Karpas-422 (cell line): ENCODE measurements around the gene GAA. TPM values are rescaled to one million over a fixed set of nuclear protein-coding genes. Genes with fewer than 3 reads are reported as not detected.

Source experiments
- DNase-seq: peaks from one replicate; pipeline ENCODE4 v3.0.0-alpha.2; 2015
- H2AFZ ChIP-seq: fragments of 200-600 bp; sonication (generic); 2 replicates; pipeline ENCODE4 v1.6.1; 2014; ENCODE audit warnings: antibody characterized with exemption, low read length, mixed read lengths
- H3K27ac ChIP-seq: fragments of 200-600 bp; sonication (generic); 2 replicates; pipeline ENCODE4 v1.5.1; 2014; ENCODE audit warnings: mild to moderate bottlenecking, low read length, moderate library complexity
- H3K27me3 ChIP-seq: fragments of 200-600 bp; sonication (generic); 2 replicates; pipeline ENCODE4 v1.6.1; 2014; ENCODE audit warnings: low read length, mixed read lengths
- H3K36me3 ChIP-seq: fragments of 200-600 bp; sonication (generic); 2 replicates; pipeline ENCODE4 v1.6.1; 2014; ENCODE audit warnings: low read length, mixed read lengths; ENCODE audit not compliant: insufficient read depth
- H3K4me1 ChIP-seq: fragments of 200-600 bp; sonication (generic); 2 replicates; pipeline ENCODE4 v1.6.1; 2014; ENCODE audit warnings: mild to moderate bottlenecking, low read length, mixed read lengths
- H3K4me2 ChIP-seq: fragments of 200-600 bp; sonication (generic); 2 replicates; pipeline ENCODE4 v1.6.1; 2014; ENCODE audit warnings: low read length, low read depth, mild to moderate bottlenecking; ENCODE audit not compliant: poor library complexity, severe bottlenecking
- H3K4me3 ChIP-seq: fragments of 200-600 bp; sonication (generic); 2 replicates; pipeline ENCODE4 v1.5.1; 2014; ENCODE audit warnings: mild to moderate bottlenecking, antibody characterized with exemption, low read length, mixed read lengths
- H3K79me2 ChIP-seq: fragments of 200-600 bp; sonication (generic); 2 replicates; pipeline ENCODE4 v1.6.1; 2014; ENCODE audit warnings: mild to moderate bottlenecking, low read length, mixed read lengths
- H3K9ac ChIP-seq: fragments of 200-600 bp; sonication (generic); 2 replicates; pipeline ENCODE4 v1.6.0; 2014; ENCODE audit warnings: low read length
- H3K9me2 ChIP-seq: fragments of 200-600 bp; sonication (generic), shearing (Covaris generic); replicated peaks from 2 replicates; pipeline ENCODE4 v1.6.0; 2014; ENCODE audit warnings: mild to moderate bottlenecking, low read length, moderate library complexity; ENCODE audit not compliant: insufficient read depth
- H3K9me3 ChIP-seq: fragments of 300-700, 200-600 bp; sonication (generic); 2 replicates; pipeline ENCODE4 v1.6.1; 2014; ENCODE audit warnings: low read length, mixed read lengths
- H4K20me1 ChIP-seq: fragments of 200-600 bp; sonication (generic); 2 replicates; pipeline ENCODE4 v1.6.1; 2014; ENCODE audit warnings: mild to moderate bottlenecking, antibody characterized with exemption, low read length, low read depth; ENCODE audit not compliant: insufficient read depth
- total RNA-seq: library from RNA; depleted of rRNA; stranded (reverse); fragments of >200 nt; shearing (Covaris generic); gene quantifications from 2 replicates; pipeline ENCODE4 v1.2.3, GENCODE V29; 2014; ENCODE audit warnings: low replicate concordance

GAA gene
- total RNA-seq, 1 experiment from 2014 or later, result 4.3 TPM

- H3K9ac ChIP-seq, result no peak overlapping the region
- no peaks in the 10 kb centered on the region for H3K36me3 ChIP-seq
- no peaks in the 10 kb centered on the region for H3K9me3 ChIP-seq
- no peaks in the 10 kb centered on the region for H3K79me2 ChIP-seq
- H3K9me2 ChIP-seq, result no peaks in the 10 kb centered on the region
- peaks cover 17% of the 10 kb centered on the region for H3K4me1 ChIP-seq
- no peak overlapping the region for H3K4me2 ChIP-seq
- H3K27ac ChIP-seq, result no peak overlapping the region
- DNase-seq, result no peak
- H4K20me1 ChIP-seq, result no peaks in the 10 kb centered on the region
- H3K27me3 ChIP-seq, result no peaks in the 10 kb centered on the region
- no peak overlapping the region for H3K4me3 ChIP-seq
- no peak overlapping the region for H2AFZ ChIP-seq
Measured at GRCh38 chr17:80104956-80105375, 3.6 kb downstream of the GAA start.

GRCh38 chr17:80105762-80106161 is 4.4 kb downstream of the GAA start:
- Histone ChIP-seq H3K4me1 (peaks cover 11% of the 10 kb centered on the region), H3K27me3 (no peaks in the 10 kb centered on the region), H3K9me3 (no peaks in the 10 kb centered on the region), H2AFZ (no peak overlapping the region), H4K20me1 (no peaks in the 10 kb centered on the region), H3K79me2 (no peaks in the 10 kb centered on the region), H3K9me2 (no peaks in the 10 kb centered on the region), H3K36me3 (no peaks in the 10 kb centered on the region), H3K9ac (no peak overlapping the region), H3K4me2 (no peak overlapping the region), H3K27ac (no peak overlapping the region), H3K4me3 (no peak overlapping the region)
- no peak for DNase-seq

- Histone ChIP-seq H3K4me1 (peaks cover 7% of the 10 kb centered on the region), H4K20me1 (no peaks in the 10 kb centered on the region), H3K9me3 (no peaks in the 10 kb centered on the region), H3K9ac (no peak overlapping the region), H3K36me3 (no peaks in the 10 kb centered on the region), H3K4me3 (no peak overlapping the region), H3K27ac (no peak overlapping the region), H3K79me2 (no peaks in the 10 kb centered on the region), H3K27me3 (no peaks in the 10 kb centered on the region), H3K9me2 (no peaks in the 10 kb centered on the region), H3K4me2 (no peak overlapping the region), H2AFZ (no peak overlapping the region)
- no peak for DNase-seq
Measured at GRCh38 chr17:80106176-80106575, 4.8 kb downstream of the GAA start.

- no peak for DNase-seq
Measured at GRCh38 chr17:80106751-80107150, 5.4 kb downstream of the GAA start.

DNA sequence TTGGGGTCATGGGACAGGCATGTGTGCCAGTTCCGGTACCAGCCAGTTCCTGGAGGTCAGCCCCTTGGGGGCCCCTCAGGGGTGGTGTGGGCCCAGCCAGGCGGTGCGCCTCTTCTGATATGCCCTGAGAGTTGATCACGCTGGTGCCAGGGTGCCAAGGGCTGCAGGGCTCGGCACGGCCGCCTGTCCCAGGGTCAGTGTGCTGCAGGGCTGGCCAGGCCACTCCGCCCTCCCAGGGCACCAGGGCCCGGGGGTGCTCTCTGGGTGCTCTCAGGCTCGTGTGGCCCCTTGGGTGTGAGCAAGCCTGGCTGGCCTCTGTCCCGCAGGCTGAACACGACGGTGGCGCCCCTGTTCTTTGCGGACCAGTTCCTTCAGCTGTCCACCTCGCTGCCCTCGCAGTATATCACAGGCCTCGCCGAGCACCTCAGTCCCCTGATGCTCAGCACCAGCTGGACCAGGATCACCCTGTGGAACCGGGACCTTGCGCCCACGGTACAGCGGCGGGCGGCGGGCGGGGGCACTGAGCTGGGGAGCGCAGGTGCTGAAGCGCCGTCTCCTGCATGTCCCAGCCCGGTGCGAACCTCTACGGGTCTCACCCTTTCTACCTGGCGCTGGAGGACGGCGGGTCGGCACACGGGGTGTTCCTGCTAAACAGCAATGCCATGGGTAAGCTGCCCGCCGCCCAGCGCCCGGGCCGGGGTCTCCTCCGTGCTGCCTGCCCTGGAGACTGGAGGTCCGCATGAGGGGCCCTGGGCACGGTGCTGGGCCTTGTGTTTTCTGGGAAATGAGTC is 6.0 kb downstream of the GAA start:
- no peak overlapping the region for H3K9ac ChIP-seq
- H3K4me2 ChIP-seq, result no peak overlapping the region
- no peaks in the 10 kb centered on the region for H3K9me3 ChIP-seq

More at GRCh38 chr17:80106751-80107150, 5.4 kb downstream of the GAA start:
- Histone ChIP-seq H3K9me3 (no peaks in the 10 kb centered on the region), H3K9me2 (no peaks in the 10 kb centered on the region), H2AFZ (no peak overlapping the region), H3K36me3 (no peaks in the 10 kb centered on the region), H3K4me3 (no peak overlapping the region), H3K27me3 (no peaks in the 10 kb centered on the region), H3K27ac (no peak overlapping the region), H3K4me1 (peaks cover 7% of the 10 kb centered on the region), H4K20me1 (no peaks in the 10 kb centered on the region), H3K4me2 (no peak overlapping the region), H3K79me2 (no peaks in the 10 kb centered on the region), H3K9ac (no peak overlapping the region)

DNA sequence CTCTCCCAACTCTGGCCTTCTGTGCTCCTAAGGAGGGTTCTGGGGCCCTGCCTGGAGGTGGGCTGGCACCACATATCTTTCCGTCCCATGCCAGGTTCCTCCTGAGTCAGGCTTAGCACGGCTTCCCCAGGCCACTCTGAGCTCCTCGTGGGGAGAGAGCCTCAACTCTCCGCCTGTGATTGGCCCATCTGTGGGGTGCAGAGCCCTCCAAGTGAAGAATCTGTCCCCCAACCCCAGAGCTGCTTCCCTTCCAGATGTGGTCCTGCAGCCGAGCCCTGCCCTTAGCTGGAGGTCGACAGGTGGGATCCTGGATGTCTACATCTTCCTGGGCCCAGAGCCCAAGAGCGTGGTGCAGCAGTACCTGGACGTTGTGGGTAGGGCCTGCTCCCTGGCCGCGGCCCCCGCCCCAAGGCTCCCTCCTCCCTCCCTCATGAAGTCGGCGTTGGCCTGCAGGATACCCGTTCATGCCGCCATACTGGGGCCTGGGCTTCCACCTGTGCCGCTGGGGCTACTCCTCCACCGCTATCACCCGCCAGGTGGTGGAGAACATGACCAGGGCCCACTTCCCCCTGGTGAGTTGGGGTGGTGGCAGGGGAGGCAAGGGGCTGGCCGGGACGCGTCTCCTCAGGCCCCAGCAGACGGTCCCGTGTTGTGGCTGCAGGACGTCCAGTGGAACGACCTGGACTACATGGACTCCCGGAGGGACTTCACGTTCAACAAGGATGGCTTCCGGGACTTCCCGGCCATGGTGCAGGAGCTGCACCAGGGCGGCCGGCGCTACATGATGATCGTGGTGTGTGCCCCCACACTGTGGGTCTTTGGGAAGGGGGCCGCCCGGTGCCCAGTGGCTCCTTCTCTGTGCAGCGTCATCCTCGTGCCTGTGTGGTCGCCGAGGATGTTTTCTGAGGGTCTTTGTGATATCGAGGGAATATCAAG is 6.9 kb downstream of the GAA start:
- H3K27me3 ChIP-seq, result no peaks in the 10 kb centered on the region
- no peak for DNase-seq
- H3K4me3 ChIP-seq, result no peak overlapping the region
- H4K20me1 ChIP-seq, result no peaks in the 10 kb centered on the region
- no peak overlapping the region for H3K27ac ChIP-seq
- H3K79me2 ChIP-seq, result no peaks in the 10 kb centered on the region
- H3K4me1 ChIP-seq, result no peaks in the 10 kb centered on the region
- no peak overlapping the region for H3K9ac ChIP-seq
- no peaks in the 10 kb centered on the region for H3K9me3 ChIP-seq
- H3K36me3 ChIP-seq, result no peaks in the 10 kb centered on the region
- H2AFZ ChIP-seq, result no peak overlapping the region
- H3K4me2 ChIP-seq, result no peak overlapping the region
- no peaks in the 10 kb centered on the region for H3K9me2 ChIP-seq

More for the DNA sequence above, 6.0 kb downstream of the GAA start:
- Histone ChIP-seq H3K36me3 (no peaks in the 10 kb centered on the region), H3K79me2 (no peaks in the 10 kb centered on the region), H3K4me1 (peaks cover 1% of the 10 kb centered on the region), H3K9me2 (no peaks in the 10 kb centered on the region), H3K4me3 (no peak overlapping the region), H4K20me1 (no peaks in the 10 kb centered on the region), H3K27me3 (no peaks in the 10 kb centered on the region), H3K27ac (no peak overlapping the region), H2AFZ (no peak overlapping the region)
- no peak for DNase-seq

- Histone ChIP-seq H3K4me1 (no peaks in the 10 kb centered on the region), H4K20me1 (no peaks in the 10 kb centered on the region), H3K9ac (no peak overlapping the region), H2AFZ (no peak overlapping the region), H3K4me3 (no peak overlapping the region), H3K9me2 (no peaks in the 10 kb centered on the region), H3K79me2 (no peaks in the 10 kb centered on the region), H3K27me3 (no peaks in the 10 kb centered on the region), H3K27ac (no peak overlapping the region), H3K9me3 (no peaks in the 10 kb centered on the region), H3K36me3 (no peaks in the 10 kb centered on the region), H3K4me2 (no peak overlapping the region)
- no peak for DNase-seq
Measured at GRCh38 chr17:80109066-80109660, 7.8 kb downstream of the GAA start.
